ENCODE measurements around the gene GPR82.

Gene GPR82

DNA sequence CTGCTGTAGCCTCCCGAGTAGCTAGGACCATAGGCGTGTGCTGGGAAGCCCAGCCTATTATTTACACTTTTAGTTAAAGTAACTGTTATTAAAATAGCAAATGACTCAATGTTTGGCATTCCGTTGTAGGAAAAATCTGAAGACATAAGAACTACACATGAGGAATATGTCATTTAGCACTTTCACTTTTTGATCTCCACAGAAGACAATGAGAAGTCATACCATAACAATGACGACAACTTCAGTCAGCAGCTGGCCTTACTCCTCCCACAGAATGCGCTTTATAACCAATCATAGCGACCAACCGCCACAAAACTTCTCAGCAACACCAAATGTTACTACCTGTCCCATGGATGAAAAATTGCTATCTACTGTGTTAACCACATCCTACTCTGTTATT is 28.6 kb upstream of the GPR82 start:
- TF ChIP-seq CTCF (IDR thresholded peaks at IDR 0.05): no peak
- no peaks in the 10 kb centered on the region for H3K9me3 ChIP-seq
- no peaks in the 10 kb centered on the region for H3K36me3 ChIP-seq
- peak overlapping the region in 1 of 2 donors; percentile 28 for H3K27ac ChIP-seq
- DNase-seq: no peak
- H3K4me3 ChIP-seq: no peak overlapping the region
- peaks cover 0 to 45% (median 2%) of the 10 kb centered on the region in 4 donors for H3K4me1 ChIP-seq
- intact Hi-C loops (cut with DNase I; ENCODE audit: low total_unique reads): no loop called here
- no peaks in the 10 kb centered on the region for H3K27me3 ChIP-seq

- H3K27me3 ChIP-seq: no peaks in the 10 kb centered on the region
- no peak for TF ChIP-seq CTCF (IDR thresholded peaks at IDR 0.05)
- DNase-seq: no peak
- no peak overlapping the region for H3K27ac ChIP-seq
- no peak overlapping the region for H3K4me3 ChIP-seq
- H3K36me3 ChIP-seq: no peaks in the 10 kb centered on the region
- peaks cover 0 to 15% (median 0%) of the 10 kb centered on the region in 4 donors for H3K4me1 ChIP-seq
- no peaks in the 10 kb centered on the region for H3K9me3 ChIP-seq
- intact Hi-C loops (cut with DNase I; ENCODE audit: low total_unique reads): loop anchor here (10.0 kb wide), 1 partner anchor 139 kb away; no protein-coding TSS in a partner anchor
These were observed 20.4 kb upstream of the GPR82 start for GRCh38 chrX:41703574-41704029.

DNA sequence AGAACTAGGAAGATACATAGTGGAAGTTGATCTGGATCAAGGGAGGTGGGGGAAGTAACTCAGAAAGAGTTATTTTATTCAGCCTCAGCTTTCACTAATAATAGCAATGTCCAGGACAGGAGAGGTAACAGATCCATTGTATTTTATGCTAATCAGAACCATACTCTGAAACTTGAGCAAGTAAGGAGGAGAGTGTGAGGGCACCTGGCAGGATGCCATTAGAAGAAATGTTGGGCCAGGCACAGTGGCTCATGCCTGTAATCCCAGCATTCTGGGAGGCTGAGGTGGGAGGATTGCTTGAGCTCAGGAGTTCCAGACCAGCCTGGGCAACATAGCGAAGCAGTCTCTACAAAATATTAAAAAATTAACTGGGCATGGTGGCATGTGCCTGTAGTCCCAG is 18.9 kb upstream of the GPR82 start:
- Histone ChIP-seq H3K9me3 (no peaks in the 10 kb centered on the region), H3K36me3 (no peaks in the 10 kb centered on the region), H3K4me3 (no peak overlapping the region), H3K27me3 (no peaks in the 10 kb centered on the region), H3K4me1 (peaks cover 0 to 8% (median 0%) of the 10 kb centered on the region in 4 donors), H3K27ac (no peak overlapping the region)
- TF ChIP-seq CTCF (IDR thresholded peaks at IDR 0.05): no peak
- intact Hi-C loops (cut with DNase I; ENCODE audit: low total_unique reads): loop anchor here (10.0 kb wide), 1 partner anchor 140 kb away; no protein-coding TSS in a partner anchor
- no peak for DNase-seq

DNA sequence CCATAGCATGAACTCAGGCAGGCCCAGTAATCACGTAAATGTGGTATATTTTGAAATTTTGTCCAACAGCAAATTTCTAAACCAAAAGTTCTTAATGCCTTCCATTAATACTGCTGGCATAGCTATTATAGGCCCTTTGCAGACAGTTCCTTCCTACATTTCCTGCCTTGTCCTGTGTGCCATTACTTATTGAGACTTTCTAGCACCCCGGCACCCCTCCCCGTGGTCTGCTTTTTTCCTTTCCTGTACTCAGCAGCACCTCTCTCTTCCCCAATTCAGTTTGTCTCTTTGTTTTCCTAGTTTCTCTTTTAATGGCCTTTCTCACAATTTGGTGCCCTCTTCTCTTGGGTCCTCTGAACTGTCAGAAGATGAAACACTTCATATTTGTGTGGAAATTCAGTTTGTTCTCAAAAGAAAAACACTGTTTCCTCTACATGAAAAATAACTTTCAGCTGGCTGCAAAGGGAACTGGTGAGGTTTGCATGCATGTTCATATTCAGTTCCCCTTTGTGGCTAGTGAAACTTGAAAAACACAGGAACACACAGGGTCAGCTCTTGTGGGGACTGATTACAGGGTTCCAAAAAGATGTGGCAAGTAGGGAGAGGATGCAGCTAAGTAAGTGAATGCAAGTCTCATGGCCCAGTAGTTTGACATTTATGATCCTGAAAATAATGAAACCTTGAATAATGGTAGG is 18.2 kb upstream of the GPR82 start:
- Histone ChIP-seq H3K36me3 (no peaks in the 10 kb centered on the region), H3K4me1 (peaks cover 0 to 7% (median 0%) of the 10 kb centered on the region in 4 donors), H3K27ac (peak overlapping the region; percentile 19 to 33), H3K9me3 (no peaks in the 10 kb centered on the region), H3K4me3 (no peak overlapping the region), H3K27me3 (no peaks in the 10 kb centered on the region)
- DNase-seq: no peak
- TF ChIP-seq CTCF (IDR thresholded peaks at IDR 0.05): no peak
- intact Hi-C loops (cut with DNase I; ENCODE audit: low total_unique reads): loop anchor here (10.0 kb wide), 1 partner anchor 141 kb away; no protein-coding TSS in a partner anchor

DNA sequence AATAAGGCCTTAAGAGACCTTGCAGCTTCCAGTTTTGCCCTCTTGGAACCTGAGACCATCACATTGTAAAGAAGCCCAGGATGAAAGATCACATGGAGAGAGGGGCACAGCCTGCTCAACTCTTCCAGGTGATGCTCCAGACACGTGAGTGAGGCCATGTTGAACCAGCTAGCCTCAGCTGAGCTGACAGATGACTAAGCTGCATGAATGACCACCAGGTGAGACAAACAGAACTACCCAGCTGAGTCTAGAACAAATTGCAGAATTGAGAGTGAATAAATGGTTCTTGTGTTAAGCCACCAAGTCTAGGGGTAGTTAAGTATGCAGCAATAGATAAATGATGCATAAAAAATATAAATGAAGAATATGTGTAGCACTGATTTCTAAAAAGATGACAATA is 16.8 kb upstream of the GPR82 start:
- no peak overlapping the region for H3K4me3 ChIP-seq
- intact Hi-C loops (cut with DNase I; ENCODE audit: low total_unique reads): loop anchor here (10.0 kb wide), 1 partner anchor 142 kb away; no protein-coding TSS in a partner anchor
- H3K9me3 ChIP-seq: no peaks in the 10 kb centered on the region
- no peaks in the 10 kb centered on the region for H3K36me3 ChIP-seq
- DNase-seq: no peak
- H3K27ac ChIP-seq: no peak overlapping the region
- no peak for TF ChIP-seq CTCF (IDR thresholded peaks at IDR 0.05)
- H3K27me3 ChIP-seq: no peaks in the 10 kb centered on the region
- H3K4me1 ChIP-seq: peaks cover 0 to 7% (median 0%) of the 10 kb centered on the region in 4 donors

All from tibial artery (tissue), 4 donors.